HepG2 (cell line): ENCODE measurements around the gene ALB. TPM values are rescaled to one million over a fixed set of nuclear protein-coding genes. Genes with fewer than 3 reads are reported as not detected.
A peak's percentile ranks its signal among the peaks of the same experiment; 100 is the strongest.

Experiments used
- ATAC-seq: fragments of 200-7000 bp; cut with Tn5 transposase; 3 replicates; pipeline ENCODE4 v1.9.1; 2020; ENCODE audit warnings: mild to moderate bottlenecking, moderate library complexity
- BruUV-seq: library from RNA; stranded (reverse); fragments of 400-500 nt; replicated peaks from 2 replicates; lab custom pipeline; 2021; lab: Mats Ljungman, UMichigan
- CTCF ChIA-PET: fragments of 300-600 bp; formaldehyde crosslinking; extraction: SDS; loops from one replicate; lab custom pipeline; 2021; ENCODE audit warnings: low total read pairs, inconsistent platforms, low intra/inter-chr PET ratio; lab: Yijun Ruan, JAX
- POLR2A ChIA-PET: fragments of 350-600 bp; sonication (Branson Sonifier 250); formaldehyde crosslinking; loops from one replicate; lab custom pipeline; 2020; ENCODE audit warnings: antibody characterized with exemption, inconsistent platforms; lab: Yijun Ruan, JAX
- DNase-seq: peaks from one replicate; pipeline ENCODE4 v3.0.0-alpha.2; 2015; ENCODE audit warnings: low spot score
- FAIRE-seq: peaks from 3 replicates; lab custom pipeline; 2011; peaks lifted over from hg19 to GRCh38; lab: Jason Lieb, UNC
- H2AFZ ChIP-seq: one replicate; pipeline ENCODE4 v1.6.1; 2011; ENCODE audit warnings: low read length, inconsistent platforms
- H3K27ac ChIP-seq: fragments of 300-600 bp; 3 replicates; pipeline ENCODE4 v1.8.0; 2011; ENCODE audit warnings: mixed run types, mild to moderate bottlenecking, mixed read lengths, low read length, inconsistent platforms; ENCODE audit not compliant: insufficient read depth; ENCODE audit errors: extremely low read length
- H3K27me3 ChIP-seq, 2 experiments: fragments of 200-600 bp in 1 of 2; 2 replicates in 1 of 2; 3 replicates in 1 of 2; pipeline versions ENCODE4 v1.6.0 to v1.8.0; 2011; ENCODE audit warnings: low read length in 2 of 2, mild to moderate bottlenecking in 2 of 2, moderate library complexity in 2 of 2, inconsistent platforms in 1 of 2; ENCODE audit not compliant: insufficient read depth in 2 of 2, control insufficient read depth in 1 of 2
- H3K36me3 ChIP-seq, 2 experiments: fragments of 200-600 bp in 1 of 2; replicated peaks in 1 of 2; 2 replicates in 1 of 2; 3 replicates in 1 of 2; pipeline versions ENCODE4 v1.5.1 to v1.8.0; 2011; ENCODE audit warnings: low read length in 2 of 2, inconsistent platforms in 1 of 2; ENCODE audit not compliant: insufficient read depth in 2 of 2, control insufficient read depth in 1 of 2
- H3K4me1 ChIP-seq: 2 replicates; pipeline ENCODE4 v1.5.1; 2012; ENCODE audit warnings: low read length, inconsistent platforms; ENCODE audit not compliant: insufficient read depth
- H3K4me2 ChIP-seq: 2 replicates; pipeline ENCODE4 v1.6.0; 2011; ENCODE audit warnings: low read depth, low read length, inconsistent platforms
- H3K4me3 ChIP-seq, 3 experiments: fragments of 200-600 bp in 1 of 3; sonication (generic), shearing (Covaris generic) in 1 of 3; replicated peaks in 1 of 3; 2 replicates each; pipeline ENCODE4 v1.5.1; 2011 to 2016; ENCODE audit warnings: low read length in 3 of 3, inconsistent platforms in 2 of 3, low read depth in 2 of 3, mild to moderate bottlenecking in 2 of 3, control low read depth in 1 of 3, mixed read lengths in 1 of 3; ENCODE audit not compliant: insufficient read depth in 1 of 3
- H3K79me2 ChIP-seq: one replicate; pipeline ENCODE4 v1.6.1; 2011; ENCODE audit warnings: low read length, inconsistent platforms; ENCODE audit not compliant: insufficient read depth
- H3K9ac ChIP-seq: 2 replicates; pipeline ENCODE4 v1.6.0; 2011; ENCODE audit warnings: mild to moderate bottlenecking, low read depth, low read length, inconsistent platforms; ENCODE audit not compliant: insufficient read depth
- H3K9me3 ChIP-seq: 2 replicates; pipeline ENCODE4 v1.5.1; 2012; ENCODE audit warnings: mild to moderate bottlenecking, low read length
- H4K20me1 ChIP-seq: 2 replicates; pipeline ENCODE4 v1.6.0; 2011; ENCODE audit warnings: inconsistent platforms, mild to moderate bottlenecking, low read length, moderate library complexity; ENCODE audit not compliant: insufficient read depth
- CENPBD1 ChIP-seq: sonication (generic); formaldehyde crosslinking; IDR thresholded peaks from 2 replicates; pipeline ENCODE4 v1.8.0; 2022; ENCODE audit warnings: missing genetic modification reagents, low read depth, mild to moderate bottlenecking, borderline replicate concordance
- GATAD2A ChIP-seq: IDR thresholded peaks from 2 replicates; pipeline ENCODE4 v1.6.1; 2016
- HOMEZ ChIP-seq: IDR thresholded peaks from 2 replicates; pipeline ENCODE4 v1.6.1; 2016; ENCODE audit warnings: low read depth
- TRIM24 ChIP-seq: sonication (generic); formaldehyde crosslinking; IDR thresholded peaks from 2 replicates; pipeline ENCODE4 v1.8.0; 2022; ENCODE audit warnings: mild to moderate bottlenecking, missing genetic modification reagents
- ZNF280B ChIP-seq: sonication (generic); formaldehyde crosslinking; IDR thresholded peaks from 2 replicates; pipeline ENCODE4 v1.5.0; 2020; ENCODE audit warnings: missing genetic modification reagents, mild to moderate bottlenecking, borderline replicate concordance
- ZNF777 ChIP-seq: sonication (generic); formaldehyde crosslinking; IDR thresholded peaks from 2 replicates; pipeline ENCODE4 v1.4.0; 2020; ENCODE audit warnings: missing genetic modification reagents
- in situ Hi-C: cut with HindIII; loops from 2 replicates; pipeline ENCODE4 v1.10.0; 2017; ENCODE audit warnings: low pct_unique_long_range_greater_than_20kb; ENCODE audit not compliant: extremely low pct_ligation_motif_present
- intact Hi-C: fragments of 100-400 bp; cut with micrococcal nuclease; formaldehyde crosslinking; loops from one replicate; pipeline ENCODE4 v1.10.0; 2022; ENCODE audit not compliant: unreplicated experiment
- polyA plus RNA-seq, 8 experiments: library from polyadenylated mRNA; depleted of rRNA in 3 of 8; stranded (reverse) in 7 of 8; unstranded in 1 of 8; fragments of >200 nt; fragmentation: Illumina TruSeq in 4 of 8; extraction: Trizol in 4 of 8; gene quantifications; 2 replicates each; pipeline versions ENCODE4 v1.2.1 to v1.2.3, GENCODE V29; 2011 to 2016; ENCODE audit warnings: low read depth in 4 of 8, missing spikeins in 1 of 8, mixed read lengths in 1 of 8; ENCODE audit not compliant: insufficient read depth in 1 of 8
- total RNA-seq, 5 experiments: library from RNA; depleted of rRNA; stranded (reverse); fragments of >200 nt; fragmentation: Illumina TruSeq; extraction: Trizol; gene quantifications; 2 replicates each; pipeline ENCODE4 v1.2.3, GENCODE V29; 2016; ENCODE audit warnings: low read depth in 1 of 5

Gene ALB
- total and polyA plus RNA-seq, 2 of the 13 experiments (the other 11 are each of a cell fraction or from before 2014, with no cell fraction given): 22,259 to 22,625 TPM

- peaks cover 89% of the 10 kb centered on the region for H3K4me1 ChIP-seq
- no peaks in the 10 kb centered on the region for H3K9me3 ChIP-seq
- no peaks in the 10 kb centered on the region for H3K27me3 ChIP-seq
- no peaks in the 10 kb centered on the region for H3K36me3 ChIP-seq
- ChIA-PET CTCF (no interaction called here), POLR2A (no interaction called here)
- no peak overlapping the region for H3K9ac ChIP-seq
- H3K4me2 ChIP-seq: 0 out of 2 replicates have a peak overlapping the region, but pooled peaks have one; percentile 11
- no TSS peak for BruUV-seq
- H3K79me2 ChIP-seq: no peaks in the 10 kb centered on the region
- H3K27ac ChIP-seq: peak overlapping the region; percentile 68
- intact Hi-C loops: loop anchor here (5.0 kb wide), 1 partner anchor 40 kb away; no protein-coding TSS in a partner anchor
- no peak for TF ChIP-seq CENPBD1 (CRISPR knock-in tag)
- TF ChIP-seq ZNF777: no peak
- 0 out of 2 replicates have a peak, but pooled peaks have one; percentile 9 for TF ChIP-seq HOMEZ (CRISPR knock-in tag)
- TF ChIP-seq ZNF280B: no peak
- TF ChIP-seq TRIM24 (CRISPR knock-in tag): no peak
- 0 out of 2 replicates have a peak, but pooled peaks have one; percentile 23 for TF ChIP-seq GATAD2A (CRISPR knock-in tag)
- FAIRE-seq (no peak), ATAC-seq (no peak), DNase-seq (no peak)
- in situ Hi-C loops: no loop called here
- no peaks in the 10 kb centered on the region for H4K20me1 ChIP-seq
- no peak overlapping the region for H2AFZ ChIP-seq
- no peak overlapping the region for H3K4me3 ChIP-seq
Observed at GRCh38 chr4:73387552-73387951, 16.5 kb upstream of the ALB start.
